Tibial artery (tissue), 4 donors: ENCODE measurements around the gene SPRR2F.

Source experiments
- DNase-seq, 2 donors: peaks; one replicate each; pipeline ENCODE4 v3.0.0-alpha.2; 2019
- H3K27ac ChIP-seq, 2 donors: fragments of 200-600 bp; sonication (generic) in 1 of 2; 1 replicate in 1 of 2; 2 replicates in 1 of 2; pipeline ENCODE4 v1.5.1; 2018 to 2019; ENCODE audit warnings: mild to moderate bottlenecking in 1 of 2
- H3K27me3 ChIP-seq, 2 donors: fragments of 200-600 bp; sonication (generic) in 1 of 2; one replicate each; pipeline versions ENCODE4 v1.5.1 to v1.6.0; 2016 to 2019
- H3K36me3 ChIP-seq, 3 donors: fragments of 200-600 bp; sonication (generic) in 2 of 3; one replicate each; pipeline ENCODE4 v1.5.1; 2016 to 2019; ENCODE audit warnings: mild to moderate bottlenecking in 2 of 3
- H3K4me1 ChIP-seq, 4 donors: fragments of 200-600 bp; sonication (generic) in 2 of 4; 1 replicate in 3 of 4; 2 replicates in 1 of 4; pipeline ENCODE4 v1.5.1; 2016 to 2019
- H3K4me3 ChIP-seq, 2 donors: fragments of 200-600 bp; sonication (generic) in 1 of 2; 1 replicate in 1 of 2; 2 replicates in 1 of 2; pipeline ENCODE4 v1.5.1; 2018 to 2019; ENCODE audit warnings: mild to moderate bottlenecking in 2 of 2
- H3K9me3 ChIP-seq, 3 donors: fragments of 200-600 bp; sonication (generic) in 1 of 3; one replicate each; pipeline ENCODE4 v1.5.1; 2016 to 2019
- intact Hi-C: fragments of 100-400 bp; cut with DNase I; formaldehyde crosslinking; loops from one replicate; pipeline ENCODE4 v1.15.0; 2023; ENCODE audit warnings: low total_unique reads
- TF ChIP-seq, protein P1 (sequence below), 2 experiments: fragments of 200-600 bp in 1 of 2; fragments of 450-650 bp in 1 of 2; IDR thresholded peaks; one replicate each; pipeline ENCODE4 v1.5.1; 2017 to 2019; ENCODE audit warnings: antibody characterized with exemption in 2 of 2, mild to moderate bottlenecking in 1 of 2, moderate library complexity in 1 of 2

SPRR2F gene

DNA sequence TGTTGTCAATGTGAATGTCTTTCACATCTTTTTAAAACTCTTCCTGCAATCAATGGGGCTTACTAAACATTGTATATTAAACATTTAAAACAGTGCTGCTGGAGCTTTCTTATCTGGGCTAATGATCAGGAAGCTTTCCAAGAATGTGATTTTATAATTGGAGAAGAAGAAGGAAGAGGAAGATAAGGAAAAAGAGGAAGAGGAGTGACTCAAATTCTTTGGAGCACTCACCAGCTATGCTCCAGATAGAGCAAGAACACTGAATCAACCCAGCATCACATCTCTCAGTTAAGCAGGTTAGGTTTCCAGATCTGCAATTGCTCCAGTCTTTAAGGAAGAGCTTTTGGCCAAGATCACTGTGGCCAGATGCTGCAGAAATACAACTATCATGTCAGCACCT lies 17.6 kb downstream of the SPRR2F start:
- Histone ChIP-seq H3K9me3 (no peaks in the 10 kb centered on the region), H3K27me3 (no peaks in the 10 kb centered on the region), H3K36me3 (no peaks in the 10 kb centered on the region), H3K27ac (no peak overlapping the region), H3K4me1 (no peaks in the 10 kb centered on the region), H3K4me3 (no peak overlapping the region)
- TF ChIP-seq, protein P1, sequence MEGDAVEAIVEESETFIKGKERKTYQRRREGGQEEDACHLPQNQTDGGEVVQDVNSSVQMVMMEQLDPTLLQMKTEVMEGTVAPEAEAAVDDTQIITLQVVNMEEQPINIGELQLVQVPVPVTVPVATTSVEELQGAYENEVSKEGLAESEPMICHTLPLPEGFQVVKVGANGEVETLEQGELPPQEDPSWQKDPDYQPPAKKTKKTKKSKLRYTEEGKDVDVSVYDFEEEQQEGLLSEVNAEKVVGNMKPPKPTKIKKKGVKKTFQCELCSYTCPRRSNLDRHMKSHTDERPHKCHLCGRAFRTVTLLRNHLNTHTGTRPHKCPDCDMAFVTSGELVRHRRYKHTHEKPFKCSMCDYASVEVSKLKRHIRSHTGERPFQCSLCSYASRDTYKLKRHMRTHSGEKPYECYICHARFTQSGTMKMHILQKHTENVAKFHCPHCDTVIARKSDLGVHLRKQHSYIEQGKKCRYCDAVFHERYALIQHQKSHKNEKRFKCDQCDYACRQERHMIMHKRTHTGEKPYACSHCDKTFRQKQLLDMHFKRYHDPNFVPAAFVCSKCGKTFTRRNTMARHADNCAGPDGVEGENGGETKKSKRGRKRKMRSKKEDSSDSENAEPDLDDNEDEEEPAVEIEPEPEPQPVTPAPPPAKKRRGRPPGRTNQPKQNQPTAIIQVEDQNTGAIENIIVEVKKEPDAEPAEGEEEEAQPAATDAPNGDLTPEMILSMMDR (IDR thresholded peaks at IDR 0.05), result no peak
- intact Hi-C loops, result no loop called here
- no peak for DNase-seq

DNA sequence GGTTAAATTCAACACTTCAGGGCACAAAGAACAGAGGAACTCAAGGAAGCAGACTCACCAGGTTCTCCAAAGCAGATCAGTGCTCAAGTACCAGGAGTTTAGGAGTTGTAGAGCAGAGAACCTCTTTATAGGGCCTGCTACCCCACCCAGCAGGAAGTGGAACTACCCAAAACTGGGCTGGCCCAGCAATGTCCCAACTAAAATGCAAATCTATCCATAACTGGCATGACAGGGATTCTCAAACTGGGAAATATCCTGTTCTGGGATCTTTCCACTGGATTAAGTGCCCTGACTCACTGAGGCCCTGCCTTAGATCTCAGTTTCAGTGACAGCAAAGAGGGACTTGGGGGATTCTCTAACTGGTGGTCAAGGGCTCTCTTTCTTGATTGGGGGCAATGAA lies 18.9 kb downstream of the SPRR2F start, which contains the start of gene SPRR2E:
Gene SPRR2E, minus strand, starts transcription at position 101 of the 400 bp plus-strand sequence. CDS start 775 bp downstream, outside the sequence.
- intact Hi-C loops, result no loop called here
- Histone ChIP-seq H3K9me3 (no peaks in the 10 kb centered on the region), H3K27ac (no peak within 1 kb of the TSS), H3K27me3 (no peaks in the 10 kb centered on the region), H3K4me1 (no peaks in the 10 kb centered on the region), H3K36me3 (no peaks in the 10 kb centered on the region), H3K4me3 (no peak within 1 kb of the TSS)
- DNase-seq, result no peak
- TF ChIP-seq, protein P1 (IDR thresholded peaks at IDR 0.05), result no peak

DNA sequence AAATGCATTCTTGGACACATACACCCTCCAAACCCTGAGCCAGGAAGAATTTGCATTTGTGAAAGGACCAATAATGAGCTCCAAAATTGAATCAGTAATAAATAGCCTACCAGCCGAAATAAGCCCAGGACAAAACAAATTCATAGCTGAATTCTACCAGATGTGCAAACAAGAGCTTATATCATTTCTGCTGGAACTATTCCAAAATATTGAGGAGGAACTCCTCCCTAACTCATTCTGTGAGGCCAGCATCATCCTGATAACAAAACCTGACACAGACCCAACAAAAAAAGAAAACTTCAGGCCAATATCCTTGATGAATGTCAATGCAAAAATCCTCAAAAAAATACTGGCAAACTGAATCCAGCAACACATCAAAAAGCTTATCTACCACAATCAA lies 25.7 kb downstream of the SPRR2F start:
- H3K4me3 ChIP-seq, result no peak overlapping the region
- no peak overlapping the region for H3K27ac ChIP-seq
- no peaks in the 10 kb centered on the region for H3K27me3 ChIP-seq
- no peaks in the 10 kb centered on the region for H3K4me1 ChIP-seq
- no peaks in the 10 kb centered on the region for H3K36me3 ChIP-seq
- intact Hi-C loops, result no loop called here
- DNase-seq, result no peak
- TF ChIP-seq, protein P1 (IDR thresholded peaks at IDR 0.05), result no peak
- no peaks in the 10 kb centered on the region for H3K9me3 ChIP-seq

DNA sequence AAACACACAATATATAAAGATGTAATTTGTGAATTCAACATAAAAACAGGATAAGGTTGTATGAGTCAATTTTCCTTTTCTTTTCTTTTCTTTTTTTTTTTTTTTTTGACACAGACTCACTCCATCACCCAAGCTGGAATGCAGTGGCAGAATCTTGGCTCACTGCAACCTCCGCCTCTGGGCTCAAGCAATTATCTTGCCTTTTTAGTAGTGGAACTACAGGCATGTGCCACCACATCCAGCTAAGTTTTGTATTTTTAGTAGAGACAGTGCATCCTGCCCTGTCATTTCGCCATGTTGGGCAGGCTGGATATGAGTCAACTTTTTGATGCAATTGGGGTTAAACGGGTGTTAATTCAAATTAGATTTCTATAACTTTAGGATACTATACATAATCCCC lies 31.6 kb downstream of the SPRR2F start:
- Histone ChIP-seq H3K27ac (no peak overlapping the region), H3K9me3 (no peaks in the 10 kb centered on the region), H3K4me1 (no peaks in the 10 kb centered on the region), H3K4me3 (no peak overlapping the region), H3K27me3 (no peaks in the 10 kb centered on the region), H3K36me3 (no peaks in the 10 kb centered on the region)
- intact Hi-C loops, result no loop called here
- DNase-seq, result no peak
- TF ChIP-seq, protein P1 (IDR thresholded peaks at IDR 0.05), result no peak

DNA sequence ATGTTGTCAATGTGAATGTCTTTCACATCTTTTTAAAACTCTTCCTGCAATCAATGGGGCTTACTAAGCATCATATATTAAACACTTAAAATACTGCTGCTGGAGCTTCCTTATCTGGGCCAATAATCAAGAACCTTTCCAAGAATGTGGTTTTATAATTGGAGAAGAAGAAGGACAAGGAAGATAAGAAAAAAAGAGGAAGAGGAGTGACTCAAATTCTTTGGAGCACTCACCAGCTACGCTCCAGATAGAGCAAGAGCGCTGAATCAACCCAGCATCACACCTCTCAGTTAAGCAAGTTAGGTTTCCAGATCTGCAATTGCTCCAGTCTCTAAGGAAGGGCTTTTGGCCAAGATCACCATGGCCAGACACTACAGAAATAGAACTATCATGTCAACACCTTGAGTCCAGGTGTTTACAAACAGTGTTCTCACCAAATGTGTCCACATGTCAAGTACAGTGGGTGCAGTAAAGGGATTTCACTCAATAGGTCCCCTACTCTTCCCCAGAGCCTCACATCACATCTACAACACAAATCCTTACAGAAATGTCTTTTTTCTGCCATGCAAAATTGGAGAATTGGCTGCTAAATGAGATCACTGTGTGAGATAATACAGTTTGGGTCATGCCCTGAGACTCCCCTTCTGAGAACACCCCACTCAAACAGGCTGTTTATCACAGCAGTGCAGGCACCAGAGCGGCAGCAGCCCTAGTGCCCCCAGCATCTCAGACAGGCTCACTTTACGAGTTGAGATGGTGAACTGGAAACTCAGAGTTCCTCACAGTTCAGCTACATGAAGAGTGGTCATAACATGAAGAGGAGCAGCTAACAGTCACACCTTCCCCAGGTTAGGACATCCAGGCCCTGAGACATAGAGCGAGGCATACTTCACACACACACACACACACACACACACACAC lies 40.2 kb downstream of the SPRR2F start:
- Histone ChIP-seq H3K4me3 (no peak overlapping the region), H3K4me1 (no peaks in the 10 kb centered on the region), H3K27ac (no peak overlapping the region), H3K9me3 (no peaks in the 10 kb centered on the region), H3K27me3 (no peaks in the 10 kb centered on the region), H3K36me3 (no peaks in the 10 kb centered on the region)
- DNase-seq, result no peak
- TF ChIP-seq, protein P1 (IDR thresholded peaks at IDR 0.05), result no peak
- intact Hi-C loops, result no loop called here
